IgD-negative memory B cell (primary cell): ENCODE results near the gene EXOC4. TPM values are rescaled to one million over a fixed set of nuclear protein-coding genes. Genes with fewer than 3 reads are reported as not detected.

ENCODE experiments used
- H3K27ac Mint-ChIP-seq, 3 donors: one replicate each; pipeline ENCODE4 v1.8.0; 2020 to 2022; ENCODE audit warnings: mild to moderate bottlenecking in 3 of 3, mixed read lengths in 3 of 3, moderate library complexity in 1 of 3
- H3K27me3 Mint-ChIP-seq: one replicate; pipeline ENCODE4 v1.8.0; 2021; ENCODE audit warnings: mixed read lengths
- H3K36me3 Mint-ChIP-seq: one replicate; pipeline ENCODE4 v1.8.0; 2020; ENCODE audit warnings: mild to moderate bottlenecking, mixed read lengths
- H3K4me1 Mint-ChIP-seq, 3 donors: one replicate each; pipeline ENCODE4 v1.8.0; 2020 to 2022; ENCODE audit warnings: mixed read lengths in 3 of 3, mild to moderate bottlenecking in 1 of 3
- H3K4me3 Mint-ChIP-seq, 4 donors: one replicate each; pipeline ENCODE4 v1.8.0; 2020 to 2022; ENCODE audit warnings: mild to moderate bottlenecking in 4 of 4, mixed read lengths in 4 of 4, moderate library complexity in 3 of 4
- H3K9me3 Mint-ChIP-seq, 3 donors: one replicate each; pipeline ENCODE4 v1.8.0; 2020 to 2021; ENCODE audit warnings: mixed read lengths in 3 of 3, mild to moderate bottlenecking in 1 of 3
- polyA plus RNA-seq: library from polyadenylated mRNA; unstranded; fragments of 300-500 nt; fragmentation: Illumina TruSeq; gene quantifications from one replicate; pipeline ENCODE4 v1.2.3, GENCODE V29; 2021

EXOC4 gene
- polyA plus RNA-seq, 1 donor from 2014 or later: 34.5 TPM

- no peaks in the 10 kb centered on the region for H3K4me1 Mint-ChIP-seq
- peaks cover 17% of the 10 kb centered on the region for H3K36me3 Mint-ChIP-seq
- no peaks in the 10 kb centered on the region for H3K9me3 Mint-ChIP-seq
- H3K4me3 Mint-ChIP-seq: no peak overlapping the region
- peak overlapping the region in 1 of 3 donors; percentile 53 for H3K27ac Mint-ChIP-seq
- H3K27me3 Mint-ChIP-seq: no peaks in the 10 kb centered on the region
These were observed 410.0 kb downstream of the EXOC4 start for GRCh38 chr7:133662830-133663229.

GRCh38 chr7:133664528-133664927, 411.6 kb downstream of the EXOC4 start:
- no peaks in the 10 kb centered on the region for H3K9me3 Mint-ChIP-seq
- H3K27ac Mint-ChIP-seq: peak overlapping the region in 1 of 3 donors; percentile 14
- H3K4me1 Mint-ChIP-seq: no peaks in the 10 kb centered on the region
- H3K4me3 Mint-ChIP-seq: no peak overlapping the region
- no peaks in the 10 kb centered on the region for H3K27me3 Mint-ChIP-seq
- H3K36me3 Mint-ChIP-seq: peaks cover 13% of the 10 kb centered on the region

- Mint-ChIP-seq H3K27me3 (no peaks in the 10 kb centered on the region), H3K4me3 (no peak overlapping the region), H3K36me3 (peaks cover 9% of the 10 kb centered on the region), H3K27ac (no peak overlapping the region), H3K4me1 (peaks cover 0 to 8% (median 0%) of the 10 kb centered on the region in 3 donors), H3K9me3 (peaks cover 0 to 2% (median 0%) of the 10 kb centered on the region in 3 donors)
These were observed 415.6 kb downstream of the EXOC4 start for GRCh38 chr7:133668296-133669060.

DNA sequence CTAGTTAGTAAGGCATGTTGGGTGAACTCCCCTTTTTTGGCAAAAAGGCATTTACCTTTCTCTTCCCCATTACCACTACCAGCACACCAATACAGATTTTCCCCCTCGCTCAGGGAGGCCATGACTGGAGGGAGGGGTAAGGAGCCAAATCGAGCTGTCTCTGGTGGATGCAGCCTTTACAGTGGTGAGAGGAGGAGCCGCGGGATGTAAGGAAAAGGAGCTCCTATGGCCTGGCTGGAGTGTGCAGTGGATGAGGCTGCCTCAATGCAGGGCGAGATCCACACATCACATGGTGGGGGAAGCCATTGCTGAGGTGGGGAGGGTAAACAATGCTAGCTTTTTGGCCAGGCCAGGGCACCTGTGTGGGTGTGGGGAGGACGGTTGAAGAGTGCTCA, 416.2 kb downstream of the EXOC4 start:
- Mint-ChIP-seq H3K4me3 (no peak overlapping the region), H3K27me3 (no peaks in the 10 kb centered on the region), H3K9me3 (peaks cover 0 to 2% (median 0%) of the 10 kb centered on the region in 3 donors), H3K4me1 (peaks cover 0 to 10% (median 0%) of the 10 kb centered on the region in 3 donors), H3K36me3 (peaks cover 6% of the 10 kb centered on the region), H3K27ac (no peak overlapping the region)

DNA sequence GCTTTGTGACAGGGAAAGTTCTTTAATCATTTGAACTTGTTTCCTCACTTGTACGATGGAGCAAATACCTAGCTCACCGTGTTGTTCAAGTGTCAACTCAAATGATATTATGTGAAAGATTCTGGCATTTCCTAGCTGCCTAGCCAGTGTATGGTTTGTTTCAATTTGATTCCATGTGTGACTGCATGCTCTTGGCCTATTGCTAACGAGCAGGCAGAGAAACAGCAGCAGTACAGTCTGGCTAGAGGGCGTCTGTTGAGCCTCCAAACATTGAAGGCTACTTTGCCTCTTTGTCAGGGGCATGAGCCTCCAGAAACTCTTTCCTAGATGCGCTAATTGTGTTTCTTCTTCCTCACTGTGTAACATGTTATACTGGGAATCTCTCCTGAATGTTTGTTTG, 417.4 kb downstream of the EXOC4 start:
- H3K36me3 Mint-ChIP-seq: peaks cover 6% of the 10 kb centered on the region
- H3K4me1 Mint-ChIP-seq: peaks cover 0 to 10% (median 0%) of the 10 kb centered on the region in 3 donors
- peaks cover 0 to 2% (median 0%) of the 10 kb centered on the region in 3 donors for H3K9me3 Mint-ChIP-seq
- no peak overlapping the region for H3K27ac Mint-ChIP-seq
- H3K4me3 Mint-ChIP-seq: no peak overlapping the region
- H3K27me3 Mint-ChIP-seq: no peaks in the 10 kb centered on the region

DNA sequence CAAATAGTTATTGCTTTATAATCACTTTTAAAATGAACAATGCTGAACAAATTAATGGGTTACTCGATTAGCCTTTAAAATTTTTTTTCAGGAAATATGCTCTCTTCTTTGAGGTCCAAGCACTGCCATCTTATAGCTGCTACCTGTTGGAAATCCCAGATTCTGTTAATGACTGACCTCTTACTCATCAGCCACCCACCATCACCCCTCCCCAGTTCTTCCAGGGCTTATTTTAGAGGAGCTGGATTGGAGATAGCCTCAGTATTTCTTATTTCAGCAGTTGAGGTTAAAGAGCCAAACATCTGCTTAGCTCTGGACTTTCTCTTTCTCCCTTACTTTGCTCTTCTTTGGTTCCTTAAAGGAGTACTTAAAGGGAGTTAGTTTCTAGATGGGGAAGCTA, 420.0 kb downstream of the EXOC4 start:
- no peaks in the 10 kb centered on the region for H3K27me3 Mint-ChIP-seq
- H3K4me3 Mint-ChIP-seq: no peak overlapping the region
- H3K9me3 Mint-ChIP-seq: peaks cover 0 to 2% (median 0%) of the 10 kb centered on the region in 3 donors
- H3K36me3 Mint-ChIP-seq: peaks cover 7% of the 10 kb centered on the region
- H3K27ac Mint-ChIP-seq: no peak overlapping the region
- peaks cover 0 to 10% (median 0%) of the 10 kb centered on the region in 3 donors for H3K4me1 Mint-ChIP-seq

- Mint-ChIP-seq H3K27ac (no peak overlapping the region), H3K4me3 (no peak overlapping the region), H3K36me3 (peaks cover 7% of the 10 kb centered on the region), H3K4me1 (peaks cover 0 to 10% (median 0%) of the 10 kb centered on the region in 3 donors), H3K27me3 (no peaks in the 10 kb centered on the region), H3K9me3 (peaks cover 0 to 2% (median 0%) of the 10 kb centered on the region in 3 donors)
These were observed 421.3 kb downstream of the EXOC4 start for GRCh38 chr7:133674079-133674763.

DNA sequence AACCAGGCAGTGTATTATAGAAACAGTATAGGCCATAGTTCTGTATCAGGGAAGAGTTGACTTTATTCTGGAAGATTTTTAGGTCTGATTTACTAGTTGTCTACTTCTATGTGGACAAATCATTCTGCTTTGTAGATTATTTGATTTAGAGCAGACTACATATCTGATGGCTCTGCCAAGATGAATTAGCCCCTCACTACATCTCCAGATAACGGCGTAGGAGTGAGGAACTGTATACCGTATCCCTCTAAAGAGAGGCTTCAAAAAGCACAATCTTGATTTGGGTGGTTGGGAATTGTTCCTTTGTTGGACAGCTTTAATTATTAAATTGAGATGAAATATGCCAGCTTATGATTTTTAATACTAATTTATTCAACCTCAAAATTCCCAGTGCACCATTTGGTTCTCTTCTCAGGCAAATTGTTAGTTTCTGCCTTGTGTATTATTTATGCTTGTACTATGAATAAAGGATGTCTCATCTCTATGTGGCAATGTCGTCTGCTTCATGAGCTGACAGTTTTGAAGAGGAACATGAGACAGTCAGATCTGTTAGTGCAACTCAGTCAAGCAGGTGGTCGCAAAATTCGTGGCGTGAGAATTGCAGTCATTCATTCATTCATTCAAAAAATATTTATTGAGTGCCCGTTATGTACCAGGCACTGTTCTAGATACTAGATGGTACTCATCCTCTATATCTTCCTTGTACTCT, 422.8 kb downstream of the EXOC4 start:
- H3K4me1 Mint-ChIP-seq: peaks cover 0 to 10% (median 0%) of the 10 kb centered on the region in 3 donors
- H3K4me3 Mint-ChIP-seq: no peak overlapping the region
- H3K36me3 Mint-ChIP-seq: peaks cover 11% of the 10 kb centered on the region
- peaks cover 0 to 2% (median 0%) of the 10 kb centered on the region in 3 donors for H3K9me3 Mint-ChIP-seq
- H3K27ac Mint-ChIP-seq: no peak overlapping the region
- H3K27me3 Mint-ChIP-seq: no peaks in the 10 kb centered on the region

DNA sequence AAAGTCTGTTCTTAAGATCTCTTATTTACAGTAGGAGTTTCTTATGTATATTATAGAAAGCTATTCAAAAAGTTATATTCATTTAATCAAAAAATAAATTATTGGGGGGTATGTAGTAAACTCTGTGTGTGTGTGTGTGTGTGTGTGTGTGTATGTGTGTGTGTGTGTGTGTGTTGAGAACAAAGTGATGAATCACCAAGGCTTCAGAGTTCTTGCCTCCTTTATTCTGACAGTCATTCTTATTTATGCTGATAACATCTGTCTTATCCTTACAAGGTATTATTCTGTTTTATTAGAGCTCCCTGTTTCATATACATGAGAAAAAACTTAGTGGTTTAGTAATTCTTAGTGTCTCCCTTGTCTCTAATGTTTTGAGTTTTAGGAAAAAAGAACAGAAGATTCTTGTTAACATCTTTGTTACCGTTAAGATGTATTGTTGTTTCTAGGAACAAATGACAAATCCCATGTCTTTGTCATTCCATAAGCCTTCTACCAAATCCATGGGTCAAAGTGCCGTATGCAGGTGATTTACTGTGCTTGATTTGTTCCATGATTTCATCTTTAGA, 424.0 kb downstream of the EXOC4 start:
- H3K9me3 Mint-ChIP-seq: no peaks in the 10 kb centered on the region
- H3K4me3 Mint-ChIP-seq: no peak overlapping the region
- H3K4me1 Mint-ChIP-seq: peaks cover 0 to 10% (median 0%) of the 10 kb centered on the region in 3 donors
- no peaks in the 10 kb centered on the region for H3K27me3 Mint-ChIP-seq
- H3K36me3 Mint-ChIP-seq: peaks cover 8% of the 10 kb centered on the region
- no peak overlapping the region for H3K27ac Mint-ChIP-seq

GRCh38 chr7:133678137-133678814, 425.4 kb downstream of the EXOC4 start:
- Mint-ChIP-seq H3K9me3 (no peaks in the 10 kb centered on the region), H3K27me3 (no peaks in the 10 kb centered on the region), H3K4me1 (peaks cover 0 to 3% (median 0%) of the 10 kb centered on the region in 3 donors), H3K4me3 (no peak overlapping the region), H3K36me3 (peaks cover 8% of the 10 kb centered on the region), H3K27ac (no peak overlapping the region)

GRCh38 chr7:133679977-133680376, 427.1 kb downstream of the EXOC4 start:
- Mint-ChIP-seq H3K27me3 (no peaks in the 10 kb centered on the region), H3K27ac (no peak overlapping the region), H3K9me3 (no peaks in the 10 kb centered on the region)

DNA sequence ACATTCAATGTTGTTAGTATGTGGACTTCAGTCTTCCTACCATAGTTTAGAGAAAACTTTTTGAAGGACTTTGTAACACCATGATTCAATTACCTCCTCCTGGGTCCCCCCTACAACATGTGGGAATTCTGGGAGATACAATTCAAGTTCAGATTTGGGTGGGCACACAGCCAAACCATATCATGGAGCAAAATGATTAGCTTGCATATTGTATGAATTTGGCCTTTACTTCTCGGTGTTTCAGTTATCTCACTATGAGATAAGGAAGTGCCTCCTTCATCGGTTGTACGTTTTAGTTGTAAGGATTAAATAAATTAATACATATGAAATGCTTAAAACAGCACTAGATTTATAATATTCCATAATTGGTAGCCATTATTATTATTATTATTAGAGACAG, 428.7 kb downstream of the EXOC4 start:
- H3K9me3 Mint-ChIP-seq: no peaks in the 10 kb centered on the region

More at GRCh38 chr7:133679977-133680376, 427.1 kb downstream of the EXOC4 start:
- no peaks in the 10 kb centered on the region for H3K4me1 Mint-ChIP-seq
- H3K4me3 Mint-ChIP-seq: no peak overlapping the region
- H3K36me3 Mint-ChIP-seq: peaks cover 7% of the 10 kb centered on the region

DNA sequence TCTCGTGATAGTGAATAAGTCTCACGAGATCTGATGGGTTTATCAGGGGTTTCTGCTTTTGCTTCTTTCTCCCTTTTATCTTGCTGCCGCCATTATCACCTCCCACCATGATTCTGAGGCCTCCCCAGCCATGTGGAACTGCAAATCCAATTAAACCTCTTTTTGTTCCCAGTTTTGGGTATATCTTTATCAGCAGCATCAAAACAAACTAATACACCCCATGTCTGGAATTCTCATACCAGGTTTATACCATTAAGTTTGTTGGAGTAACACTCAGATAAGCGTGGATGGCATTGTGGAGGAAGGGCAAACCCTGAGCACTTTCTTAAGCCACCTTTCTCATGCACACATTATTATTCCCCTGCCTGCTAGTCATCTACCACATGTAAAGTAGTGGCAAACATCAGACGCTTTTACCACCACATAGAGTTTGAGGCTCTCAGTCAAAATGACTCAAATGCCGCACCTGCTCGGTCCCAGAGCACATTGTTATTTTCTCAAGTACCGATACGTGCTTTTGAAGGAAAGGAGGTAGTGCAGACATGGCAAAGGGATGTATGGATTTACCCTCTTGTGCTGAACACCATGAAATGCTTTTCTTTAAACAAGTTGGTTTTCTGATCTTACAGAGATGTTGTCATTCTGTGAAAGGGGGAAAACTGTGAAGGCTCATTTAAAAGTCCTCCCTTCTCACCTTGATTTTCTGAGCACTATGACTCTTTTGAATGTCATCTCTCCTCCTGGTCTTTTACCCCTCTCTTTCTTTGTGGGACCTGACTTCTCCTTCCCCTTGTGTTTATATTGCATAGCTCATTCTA, 429.7 kb downstream of the EXOC4 start:
- Mint-ChIP-seq H3K27me3 (no peaks in the 10 kb centered on the region), H3K9me3 (no peaks in the 10 kb centered on the region), H3K4me1 (peaks cover 0 to 2% (median 0%) of the 10 kb centered on the region in 3 donors), H3K27ac (no peak overlapping the region), H3K36me3 (peaks cover 9% of the 10 kb centered on the region), H3K4me3 (no peak overlapping the region)

More for the DNA sequence above, 428.7 kb downstream of the EXOC4 start:
- Mint-ChIP-seq H3K36me3 (peaks cover 9% of the 10 kb centered on the region), H3K27me3 (no peaks in the 10 kb centered on the region), H3K4me1 (no peaks in the 10 kb centered on the region), H3K27ac (no peak overlapping the region), H3K4me3 (no peak overlapping the region)

- Mint-ChIP-seq H3K9me3 (no peaks in the 10 kb centered on the region), H3K36me3 (peaks cover 9% of the 10 kb centered on the region), H3K4me1 (peaks cover 0 to 2% (median 0%) of the 10 kb centered on the region in 3 donors), H3K4me3 (no peak overlapping the region), H3K27me3 (no peaks in the 10 kb centered on the region), H3K27ac (no peak overlapping the region)
These were observed 430.2 kb downstream of the EXOC4 start for GRCh38 chr7:133683182-133683454.
